A172 (cell line): ENCODE results near the gene CCDC88B. TPM values are rescaled to one million over a fixed set of nuclear protein-coding genes. Genes with fewer than 3 reads are reported as not detected.
"Not testable (repeated sequence)": the region's sequence is repeated elsewhere in the genome, so short reads cannot be mapped to it uniquely, and the experiment has no call there.

Source experiments
- DNase-seq: peaks from one replicate; pipeline ENCODE4 v3.0.0-alpha.2; 2015; ENCODE audit warnings: low spot score
- total RNA-seq: library from RNA; depleted of rRNA; stranded (reverse); fragments of >200 nt; shearing (Covaris generic); gene quantifications from 2 replicates; pipeline ENCODE4 v1.2.3, GENCODE V29; 2014

Gene CCDC88B
- total RNA-seq, 1 experiment from 2014 or later: 6.9 TPM

DNA sequence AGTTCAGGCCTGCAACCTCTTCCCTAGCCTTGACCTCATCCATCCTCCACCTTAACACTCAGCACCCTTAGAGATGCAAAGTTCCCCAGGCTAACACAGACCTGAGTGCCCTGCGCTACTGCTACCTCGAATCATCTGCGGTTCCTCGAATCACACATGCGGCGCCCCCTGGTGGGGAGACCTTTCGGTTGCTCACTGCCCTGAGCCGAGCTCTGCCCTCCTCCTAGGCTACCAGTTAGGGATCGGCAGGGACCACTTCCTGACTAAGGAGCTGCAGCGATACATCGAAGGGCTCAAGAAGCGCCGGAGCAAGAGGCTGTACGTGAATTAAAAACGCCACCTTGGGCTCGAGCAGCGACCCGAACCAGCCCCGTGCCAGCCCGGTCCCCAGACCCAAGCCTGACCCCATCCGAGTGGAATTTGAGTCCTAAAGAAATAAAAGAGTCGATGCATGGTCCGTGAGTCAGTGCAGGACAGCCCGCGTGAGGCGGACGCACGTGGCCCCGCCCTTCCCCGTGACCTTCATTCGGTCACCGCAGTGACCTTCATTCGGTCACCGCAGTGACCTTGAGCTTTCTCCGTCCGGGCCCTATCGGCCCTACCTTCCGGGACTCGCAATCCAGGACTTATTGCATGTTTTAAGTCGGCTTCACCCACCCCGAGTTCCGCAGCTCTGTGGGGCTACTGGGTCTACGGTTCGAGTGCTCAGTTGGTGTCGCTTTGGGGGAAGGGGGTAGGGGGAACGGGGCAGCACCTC is 35.5 kb upstream of the CCDC88B start:
- peak; percentile 91 for DNase-seq

GRCh38 chr11:64305075-64305690 is 34.8 kb upstream of the CCDC88B start, which contains the start of gene ESRRA:
Gene ESRRA (plus strand): TSS chr11:64305524. CDS start chr11:64307180, 1,656 bp downstream.
- peak; percentile 96 for DNase-seq

DNA sequence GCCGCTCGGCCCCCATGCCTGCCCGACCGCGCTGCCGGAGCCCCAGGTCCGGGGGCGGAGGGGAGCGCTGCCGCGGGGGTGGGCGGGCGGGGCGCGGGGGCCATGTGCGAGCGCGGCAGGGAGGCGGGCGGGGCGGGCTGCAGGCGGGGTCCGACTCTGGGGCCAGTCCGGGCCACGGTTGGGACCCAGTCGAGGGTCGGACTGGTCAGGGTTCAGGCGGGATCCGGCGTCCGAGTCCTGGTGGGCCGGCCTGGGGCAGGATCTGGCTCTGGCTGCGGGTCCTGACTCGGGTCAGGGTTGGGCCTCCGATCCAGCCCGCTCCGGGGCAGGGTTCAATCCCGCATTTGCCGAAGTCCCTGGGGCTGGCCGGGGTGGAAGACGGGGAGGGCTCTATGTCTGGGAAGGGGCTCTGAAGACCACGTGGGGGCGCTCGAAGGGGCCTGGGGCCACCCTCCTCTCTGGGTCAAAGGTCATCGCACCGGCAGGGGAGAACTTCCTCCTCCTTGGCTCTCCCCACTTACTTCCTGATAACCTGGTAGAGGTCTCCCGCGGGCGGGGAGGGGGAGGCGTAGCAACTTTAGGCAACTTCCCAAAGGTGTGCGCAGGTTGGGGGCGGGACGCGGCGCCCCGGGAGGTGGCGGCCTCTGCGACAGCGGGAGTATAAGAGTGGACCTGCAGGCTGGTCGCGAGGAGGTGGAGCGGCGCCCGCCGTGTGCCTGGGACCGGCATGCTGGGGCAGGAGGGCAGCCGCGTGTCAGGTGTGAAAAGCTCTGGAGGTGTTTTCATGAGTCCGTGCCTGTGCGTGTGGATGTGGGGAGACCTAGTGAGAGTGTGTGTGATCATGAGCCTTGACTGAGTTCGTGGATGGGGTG is 34.1 kb upstream of the CCDC88B start:
- DNase-seq: no peak

DNA sequence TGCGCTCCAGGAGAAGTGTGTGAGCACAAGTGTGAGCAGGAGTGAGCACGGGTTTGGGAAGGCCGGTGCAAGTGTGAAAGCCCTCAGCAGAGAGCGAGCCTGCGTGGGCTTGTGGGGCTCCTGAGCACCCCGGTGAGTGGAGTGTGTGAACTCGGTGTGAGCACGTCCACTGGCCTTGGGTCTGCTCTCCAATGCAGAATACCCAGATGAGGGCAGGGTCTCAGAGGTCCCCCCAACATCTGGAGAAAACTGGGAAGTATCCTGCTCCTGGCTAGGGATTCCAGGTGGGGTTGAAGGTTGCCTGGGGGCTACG is 33.5 kb upstream of the CCDC88B start:
- no peak for DNase-seq

- DNase-seq: no peak
These were observed 33.0 kb upstream of the CCDC88B start for GRCh38 chr11:64306876-64307622.

DNA sequence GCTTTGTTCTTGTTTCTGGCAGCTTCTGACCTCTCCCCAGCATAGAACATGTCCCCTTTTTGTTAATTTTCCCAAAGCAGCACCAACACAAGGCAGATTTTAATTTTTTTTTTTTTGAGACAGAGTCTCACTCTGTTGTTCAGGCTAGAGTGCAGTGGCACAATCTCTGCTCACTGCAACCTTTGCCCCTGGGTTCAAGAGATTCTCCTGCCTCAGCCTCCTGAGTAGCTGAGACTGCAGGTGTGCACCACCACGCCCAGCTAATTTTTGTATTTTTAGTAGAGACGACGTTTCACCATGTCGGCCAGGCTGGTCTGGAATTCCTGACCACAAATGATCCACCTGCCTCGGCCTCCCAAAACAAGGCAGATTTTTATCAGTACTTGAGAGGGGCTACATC is 32.2 kb upstream of the CCDC88B start:
- DNase-seq: not testable (repeated sequence)

DNA sequence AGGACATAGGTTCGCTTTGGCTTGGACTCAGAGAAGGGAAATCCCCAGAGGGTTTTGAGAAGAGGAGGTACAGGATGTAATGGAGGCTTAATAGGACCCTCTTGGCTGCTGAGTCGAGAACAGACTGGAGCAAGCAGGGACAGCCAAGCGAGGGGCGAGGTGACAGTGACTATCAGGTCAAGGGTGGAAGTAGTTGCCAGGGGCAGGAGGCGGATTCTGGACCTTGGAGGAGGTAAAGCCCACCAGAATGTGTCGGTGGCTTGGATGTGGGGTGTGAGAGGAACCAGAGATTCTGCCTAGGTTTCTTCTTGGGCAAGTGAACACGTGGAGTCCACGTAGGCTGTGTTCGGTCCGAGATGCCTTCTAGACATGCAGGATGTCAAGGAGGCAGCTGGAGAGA is 27.1 kb upstream of the CCDC88B start:
- DNase-seq: no peak

DNA sequence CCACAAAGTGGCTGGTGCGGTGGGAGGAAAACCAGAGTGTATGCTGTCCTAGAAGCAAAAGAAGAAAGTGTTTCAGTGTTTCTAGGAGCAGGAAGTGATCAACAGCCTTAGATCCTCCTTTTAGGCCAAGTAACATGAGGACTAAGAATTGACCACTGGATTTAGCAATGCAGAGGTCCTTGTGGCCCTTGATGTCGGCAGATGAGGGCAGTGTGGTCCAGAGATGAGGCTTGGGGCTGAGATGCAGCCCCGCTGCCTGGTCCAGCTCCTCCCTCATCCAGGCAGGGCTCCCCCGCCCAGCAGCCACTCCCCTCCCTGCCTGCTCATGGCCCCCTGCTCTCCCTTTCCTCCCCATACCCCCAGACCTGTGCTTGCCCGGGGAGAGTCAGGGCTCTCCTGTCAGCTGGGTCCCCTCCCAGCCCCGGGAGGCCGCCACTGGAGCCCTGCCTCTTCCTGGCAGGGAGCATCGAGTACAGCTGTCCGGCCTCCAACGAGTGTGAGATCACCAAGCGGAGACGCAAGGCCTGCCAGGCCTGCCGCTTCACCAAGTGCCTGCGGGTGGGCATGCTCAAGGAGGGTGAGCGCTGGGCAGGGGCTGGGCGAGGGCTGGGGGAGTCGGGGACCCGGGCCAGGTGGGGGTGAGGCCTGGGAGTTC is 26.4 kb upstream of the CCDC88B start:
- no peak for DNase-seq

DNA sequence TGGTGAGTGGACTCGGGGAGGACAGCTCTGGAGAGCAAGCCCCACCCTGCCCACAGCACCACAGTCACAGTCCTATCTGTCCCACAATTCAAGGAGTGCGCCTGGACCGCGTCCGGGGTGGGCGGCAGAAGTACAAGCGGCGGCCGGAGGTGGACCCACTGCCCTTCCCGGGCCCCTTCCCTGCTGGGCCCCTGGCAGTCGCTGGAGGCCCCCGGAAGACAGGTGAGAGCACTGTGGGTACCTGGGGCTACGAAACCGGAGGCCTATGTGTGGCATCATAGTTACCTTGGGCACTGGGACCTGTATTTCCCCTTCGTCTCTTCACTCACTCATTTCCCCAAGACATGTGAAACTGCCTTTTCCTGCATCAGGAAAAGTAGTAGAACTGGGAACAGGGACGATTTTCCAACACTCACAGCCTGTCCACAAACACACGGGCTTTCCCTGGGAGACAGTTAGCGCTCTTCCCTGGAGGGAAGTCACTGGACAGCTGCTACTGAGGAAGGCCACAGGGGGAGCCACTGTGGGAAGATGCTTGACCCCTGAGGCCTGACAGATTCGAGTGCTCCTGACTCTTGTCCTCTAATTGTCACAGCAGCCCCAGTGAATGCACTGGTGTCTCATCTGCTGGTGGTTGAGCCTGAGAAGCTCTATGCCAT is 25.7 kb upstream of the CCDC88B start:
- no peak for DNase-seq

- DNase-seq: no peak
These were observed 25.0 kb upstream of the CCDC88B start for GRCh38 chr11:64314805-64315561.

GRCh38 chr11:64315667-64316526 is 24.1 kb upstream of the CCDC88B start:
- not testable (repeated sequence) for DNase-seq

DNA sequence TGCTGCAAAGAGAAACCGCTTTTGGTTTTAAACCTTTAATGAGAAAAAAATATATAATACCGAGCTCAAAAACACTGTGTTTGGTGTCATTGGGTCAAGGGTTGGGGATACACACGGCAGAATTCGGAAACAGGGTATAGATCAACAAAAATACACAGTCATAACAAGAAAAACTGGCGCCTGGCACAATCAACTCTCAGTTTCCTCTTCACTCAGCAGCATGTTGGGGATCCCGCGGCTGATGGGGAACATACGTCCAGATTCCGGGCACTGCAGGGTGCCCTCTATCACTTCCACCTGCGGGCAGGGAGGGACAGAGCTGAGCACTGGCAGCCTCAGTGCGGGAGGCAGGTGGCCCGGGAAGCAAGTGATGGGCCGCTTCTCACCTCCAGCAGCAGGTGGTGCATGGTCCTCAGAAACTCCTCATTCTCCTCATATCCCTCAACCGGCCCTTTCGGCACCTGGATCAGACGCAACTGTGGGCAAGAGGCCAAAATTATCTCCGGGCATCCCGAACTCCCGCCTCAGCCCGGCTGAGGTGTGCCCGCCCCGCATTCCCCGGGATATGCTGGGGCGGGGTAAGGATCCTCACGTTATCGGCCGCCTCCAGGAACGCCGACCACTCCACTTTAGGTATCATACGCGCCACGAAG is 23.2 kb upstream of the CCDC88B start:
- DNase-seq: peak; percentile 54

DNA sequence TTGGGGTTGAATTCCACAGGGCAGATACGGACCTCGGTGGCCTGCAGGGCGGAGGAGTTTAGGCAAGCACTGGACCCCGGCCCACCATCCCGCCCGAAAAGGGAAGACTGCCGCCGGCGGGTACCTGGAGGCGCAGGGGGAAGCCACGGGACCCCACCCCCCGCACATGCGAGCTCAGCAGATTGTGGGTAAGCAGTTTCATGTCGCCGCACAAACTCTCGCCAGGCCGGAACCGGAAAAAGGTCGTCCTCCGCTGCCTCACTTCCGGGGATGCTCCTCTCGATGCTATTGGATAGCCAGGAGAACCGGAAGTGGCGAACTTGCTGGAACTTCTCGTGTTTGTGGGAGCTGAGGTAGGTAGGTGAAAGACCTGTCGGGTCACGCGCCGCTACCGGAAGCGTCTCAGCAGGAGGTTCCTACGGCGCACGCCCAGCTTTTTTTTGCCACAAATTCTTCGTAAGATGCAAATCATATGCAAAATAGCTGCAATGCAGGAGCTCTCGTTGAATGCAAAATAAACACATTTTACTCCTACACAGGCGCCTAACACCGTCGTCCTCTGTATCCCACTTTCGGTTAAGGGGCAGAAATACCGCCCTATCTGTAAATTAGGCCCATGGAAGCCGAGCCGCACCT is 22.6 kb upstream of the CCDC88B start, which contains the start of gene TRMT112:
Gene TRMT112, minus strand, starts transcription at position 235 of the 636 bp plus-strand sequence. Its CDS starts 33 bp downstream, at position 202.
- peak; percentile 99 for DNase-seq

- DNase-seq: peak; percentile 90
These were observed 21.8 kb upstream of the CCDC88B start, which contains the start of gene PRDX5 for GRCh38 chr11:64317961-64318765. Gene PRDX5 (plus strand): TSS chr11:64318121. CDS start chr11:64318216, 95 bp downstream.

DNA sequence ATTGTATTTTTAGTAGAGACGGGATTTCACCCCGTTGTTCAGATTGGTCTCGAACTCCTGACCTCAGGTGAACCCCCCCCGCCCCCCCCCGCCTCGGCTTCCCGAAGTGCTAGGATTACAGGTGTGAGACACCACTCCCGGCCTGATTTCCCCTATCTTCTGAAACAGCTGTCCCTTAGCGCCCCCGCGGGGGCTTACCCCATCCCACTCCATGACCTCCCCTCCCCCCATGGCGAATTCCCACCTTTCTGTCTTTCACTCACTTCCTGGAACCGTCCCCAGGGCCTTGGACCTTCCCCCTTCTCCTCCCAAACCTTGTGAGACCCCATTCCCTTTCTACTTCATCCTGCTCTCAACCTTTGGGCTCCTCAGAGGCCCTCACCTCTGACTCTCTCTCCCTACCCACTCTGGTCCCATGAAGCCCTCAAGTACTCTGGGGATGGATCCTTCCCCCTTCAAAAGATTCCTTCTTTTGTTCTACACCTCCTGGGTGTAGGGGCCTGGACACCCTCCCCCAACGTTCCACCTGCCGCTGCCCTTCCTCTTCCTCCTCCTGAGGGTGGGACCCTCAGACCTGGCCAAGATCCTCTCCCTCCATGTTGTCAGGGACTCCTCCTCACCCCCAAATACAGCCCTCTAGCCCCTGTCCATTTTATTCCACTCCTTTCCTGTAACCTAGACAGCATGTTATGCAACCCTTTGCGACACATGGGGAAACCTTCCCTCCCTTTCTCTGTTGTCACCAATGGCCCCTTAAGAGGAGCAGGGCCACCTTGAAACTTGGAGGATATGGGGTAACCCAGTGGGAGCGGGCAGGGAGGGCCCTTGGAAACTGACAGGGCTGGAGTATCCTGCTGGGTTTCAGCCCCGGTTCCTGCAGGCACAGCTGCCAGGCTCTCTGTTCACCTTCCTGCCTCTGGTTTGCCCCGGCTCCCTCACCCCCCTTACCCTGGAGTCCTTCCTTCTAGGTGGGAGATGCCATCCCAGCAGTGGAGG is 20.9 kb upstream of the CCDC88B start:
- no peak for DNase-seq

DNA sequence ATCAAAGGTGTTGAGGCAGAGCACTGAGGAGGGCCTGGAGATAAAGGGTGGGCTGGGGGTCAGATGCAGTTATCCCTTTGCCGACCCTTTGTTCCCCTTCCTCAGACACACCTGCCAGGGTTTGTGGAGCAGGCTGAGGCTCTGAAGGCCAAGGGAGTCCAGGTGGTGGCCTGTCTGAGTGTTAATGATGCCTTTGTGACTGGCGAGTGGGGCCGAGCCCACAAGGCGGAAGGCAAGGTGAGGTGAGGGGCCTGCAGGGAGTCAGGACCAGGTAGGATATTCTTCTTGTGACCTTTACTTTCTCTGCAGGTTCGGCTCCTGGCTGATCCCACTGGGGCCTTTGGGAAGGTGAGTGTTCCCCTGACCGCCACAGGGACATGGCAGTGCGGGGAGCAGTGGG is 19.4 kb upstream of the CCDC88B start:
- no peak for DNase-seq
